Transverse colon (tissue), 4 donors: ENCODE results near the gene EBF3.

Experiments used
- EP300 ChIP-seq: sonication (generic); formaldehyde crosslinking; IDR thresholded peaks from one replicate; pipeline ENCODE4 v1.6.1; 2017; ENCODE audit warnings: antibody characterized with exemption, low read depth
- POLR2A ChIP-seq: fragments of 450-650 bp; IDR thresholded peaks from one replicate; pipeline ENCODE4 v1.6.1; 2016; ENCODE audit warnings: antibody characterized with exemption, mild to moderate bottlenecking, moderate library complexity
- POLR2AphosphoS5 ChIP-seq, 3 donors: sonication (generic); formaldehyde crosslinking; IDR thresholded peaks; one replicate each; pipeline ENCODE4 v1.6.1; 2016; ENCODE audit warnings: antibody characterized with exemption in 3 of 3
- TF ChIP-seq, protein P1 (sequence below), 5 experiments: fragments of 200-600 bp in 3 of 5; fragments of 450-650 bp in 2 of 5; sonication (generic) in 3 of 5; IDR thresholded peaks; 1 replicate in 2 of 5; 2 replicates in 3 of 5; pipeline ENCODE4 v1.5.1; 2016 to 2017; ENCODE audit warnings: antibody characterized with exemption in 5 of 5, inconsistent platforms in 3 of 5, mild to moderate bottlenecking in 2 of 5, moderate library complexity in 1 of 5

DNA sequence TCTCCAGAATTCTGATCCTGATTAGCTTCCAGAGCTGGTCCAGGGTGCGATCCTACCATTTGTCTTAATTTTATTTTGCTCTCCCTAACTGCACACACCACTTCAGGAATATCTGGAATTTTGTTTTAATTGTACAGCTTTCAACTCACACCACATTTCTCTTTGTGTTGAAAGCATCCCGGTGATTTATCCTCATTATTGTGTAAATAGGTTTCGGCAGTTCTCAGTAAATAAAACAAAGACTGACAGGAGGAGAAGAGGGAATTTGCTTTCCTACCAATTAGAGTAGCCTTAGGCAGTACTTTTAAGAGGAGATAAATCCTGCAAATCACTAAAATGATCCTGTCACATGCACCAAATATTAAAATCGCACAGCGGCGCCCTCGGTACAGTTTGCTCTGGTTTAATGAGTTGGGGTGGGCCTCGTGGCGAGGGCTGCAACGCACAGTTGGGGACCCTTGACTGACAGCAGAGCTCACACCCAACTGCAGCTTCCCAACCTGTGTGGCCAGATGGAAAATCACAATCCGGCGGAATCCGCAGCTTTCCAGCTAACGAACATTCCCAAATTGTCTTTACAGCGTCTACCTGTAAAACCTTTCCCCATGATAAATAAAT, 62.6 kb downstream of the EBF3 start:
- TF ChIP-seq POLR2AphosphoS5 (IDR thresholded peaks at IDR 0.05) (no peak), EP300 (no peak), POLR2A (no peak)
- TF ChIP-seq, protein P1, sequence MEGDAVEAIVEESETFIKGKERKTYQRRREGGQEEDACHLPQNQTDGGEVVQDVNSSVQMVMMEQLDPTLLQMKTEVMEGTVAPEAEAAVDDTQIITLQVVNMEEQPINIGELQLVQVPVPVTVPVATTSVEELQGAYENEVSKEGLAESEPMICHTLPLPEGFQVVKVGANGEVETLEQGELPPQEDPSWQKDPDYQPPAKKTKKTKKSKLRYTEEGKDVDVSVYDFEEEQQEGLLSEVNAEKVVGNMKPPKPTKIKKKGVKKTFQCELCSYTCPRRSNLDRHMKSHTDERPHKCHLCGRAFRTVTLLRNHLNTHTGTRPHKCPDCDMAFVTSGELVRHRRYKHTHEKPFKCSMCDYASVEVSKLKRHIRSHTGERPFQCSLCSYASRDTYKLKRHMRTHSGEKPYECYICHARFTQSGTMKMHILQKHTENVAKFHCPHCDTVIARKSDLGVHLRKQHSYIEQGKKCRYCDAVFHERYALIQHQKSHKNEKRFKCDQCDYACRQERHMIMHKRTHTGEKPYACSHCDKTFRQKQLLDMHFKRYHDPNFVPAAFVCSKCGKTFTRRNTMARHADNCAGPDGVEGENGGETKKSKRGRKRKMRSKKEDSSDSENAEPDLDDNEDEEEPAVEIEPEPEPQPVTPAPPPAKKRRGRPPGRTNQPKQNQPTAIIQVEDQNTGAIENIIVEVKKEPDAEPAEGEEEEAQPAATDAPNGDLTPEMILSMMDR (IDR thresholded peaks at IDR 0.05): no peak
